AG04449 (cell line): ENCODE data around the gene PLCB1.

ENCODE experiments used
- CTCF ChIA-PET: fragments of 350-600 bp; formaldehyde crosslinking; extraction: SDS; loops from one replicate; lab custom pipeline; 2021; ENCODE audit warnings: antibody characterized with exemption; lab: Yijun Ruan, JAX
- POLR2A ChIA-PET: fragments of 400-600, 350-600 bp; formaldehyde crosslinking; extraction: SDS; loops from one replicate; lab custom pipeline; 2020; ENCODE audit warnings: antibody characterized with exemption, inconsistent platforms; lab: Yijun Ruan, JAX
- DNase-seq: peaks from one replicate; pipeline ENCODE4 v3.0.0-alpha.2; 2010; ENCODE audit warnings: low read depth, low spot score
- H3K4me3 ChIP-seq: 2 replicates; pipeline ENCODE4 v1.5.1; 2011; ENCODE audit warnings: low read depth, mild to moderate bottlenecking, control low read depth, low read length
- CTCF ChIP-seq: IDR thresholded peaks from one replicate; pipeline ENCODE4 v1.5.1; 2011; ENCODE audit warnings: mild to moderate bottlenecking, moderate library complexity, low read length, control low read depth, inconsistent platforms; ENCODE audit not compliant: insufficient read depth; ENCODE audit errors: missing control alignments

Gene PLCB1

GRCh38 chr20:8535403-8536261 is 403.6 kb downstream of the PLCB1 start:
- ChIA-PET CTCF (interaction anchor here (0.7 to 3.0 kb wide), 18 partner anchors 11 to 599 kb away, joined by 3 to 22 read pairs (median 3); no protein-coding TSS in a partner anchor), POLR2A (no interaction called here)
- peak; percentile 47 for TF ChIP-seq CTCF
- no peak overlapping the region for H3K4me3 ChIP-seq
- DNase-seq: no peak

- POLR2A ChIA-PET: no interaction called here
- CTCF ChIA-PET: interaction anchor here (0.7 to 3.0 kb wide), 13 partner anchors 10 to 490 kb away, joined by 3 to 22 read pairs (median 3); no protein-coding TSS in a partner anchor
These were observed 404.2 kb downstream of the PLCB1 start for GRCh38 chr20:8536262-8536618.

DNA sequence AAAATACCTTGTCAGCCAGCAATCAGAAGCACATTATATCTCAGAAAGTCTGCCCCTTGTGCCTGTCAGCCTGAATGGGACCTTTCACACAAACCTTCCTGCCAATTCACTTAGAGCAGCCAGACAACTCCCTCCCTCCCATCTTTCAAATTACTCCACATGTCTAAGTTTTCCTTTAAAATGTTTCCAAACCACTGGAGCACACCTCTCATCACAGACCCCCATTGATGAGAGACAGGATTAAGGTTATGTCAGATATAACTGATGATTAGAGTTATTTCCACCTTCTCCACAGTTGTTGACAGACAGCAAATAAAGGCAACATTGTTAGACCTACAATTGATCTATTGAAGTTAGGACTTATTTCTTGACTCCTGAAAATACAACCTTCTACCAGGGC is 408.4 kb downstream of the PLCB1 start:
- no peak for TF ChIP-seq CTCF
- CTCF ChIA-PET: no interaction called here

More at GRCh38 chr20:8536262-8536618, 404.2 kb downstream of the PLCB1 start:
- H3K4me3 ChIP-seq: no peak overlapping the region
- no peak for DNase-seq
- no peak for TF ChIP-seq CTCF

DNA sequence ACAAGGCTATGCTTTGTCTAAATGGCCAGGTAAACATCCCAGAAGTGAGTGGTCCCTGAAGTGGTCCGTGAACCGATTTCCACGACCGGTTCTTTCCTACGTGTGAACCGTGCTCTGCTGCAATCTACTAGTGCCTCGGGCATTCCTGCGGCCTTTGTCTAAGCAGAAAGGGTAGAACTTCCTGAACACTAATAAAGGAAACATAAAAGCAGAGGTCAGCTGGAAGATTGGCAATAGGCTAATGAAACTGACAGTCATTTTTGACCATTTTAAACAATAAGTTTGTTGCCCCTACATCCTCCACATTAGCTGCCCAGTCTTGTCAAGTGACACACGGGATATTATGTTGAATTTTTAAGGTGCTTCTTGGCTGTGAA is 410.0 kb downstream of the PLCB1 start:
- CTCF ChIA-PET: interaction anchor here (1.4 to 2.4 kb wide), 2 partner anchors 154 to 180 kb away, joined by 3 to 15 read pairs; no protein-coding TSS in a partner anchor

More for the DNA sequence above, 408.4 kb downstream of the PLCB1 start:
- H3K4me3 ChIP-seq: no peak overlapping the region
- POLR2A ChIA-PET: no interaction called here
- DNase-seq: no peak

DNA sequence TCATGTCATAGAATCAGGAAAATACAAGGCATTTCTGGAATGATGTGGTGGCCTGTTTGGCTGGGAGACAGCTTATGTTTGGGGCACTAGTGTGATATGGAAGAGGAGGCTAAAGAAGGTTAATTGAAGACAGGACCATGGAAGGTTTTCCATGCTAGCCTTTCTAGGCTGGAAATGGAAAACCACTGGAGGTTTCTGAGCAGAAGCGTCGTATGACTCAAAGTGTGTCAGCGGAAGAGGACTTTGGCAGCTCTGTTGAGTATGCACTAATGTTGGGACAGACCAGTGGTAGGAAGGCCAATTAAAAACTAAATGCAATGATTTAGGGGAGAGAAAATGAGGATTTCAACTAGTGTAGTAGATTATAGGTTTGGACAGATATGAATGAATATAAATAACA is 413.1 kb downstream of the PLCB1 start:
- ChIA-PET POLR2A (interaction anchor here (0.7 kb wide), 1 partner anchor 299 kb away, joined by 3 read pairs; no protein-coding TSS in a partner anchor), CTCF (interaction anchor here (1.8 kb wide), 1 partner anchor 176 kb away, joined by 6 read pairs; no protein-coding TSS in a partner anchor)
- no peak for TF ChIP-seq CTCF
- no peak for DNase-seq
- H3K4me3 ChIP-seq: no peak overlapping the region

More for the DNA sequence above, 410.0 kb downstream of the PLCB1 start:
- no peak for TF ChIP-seq CTCF
- DNase-seq: no peak
- H3K4me3 ChIP-seq: no peak overlapping the region
- POLR2A ChIA-PET: no interaction called here

- TF ChIP-seq CTCF: no peak
- CTCF ChIA-PET: interaction anchor here (0.8 to 1.0 kb wide), 2 partner anchors 9 to 11 kb away, joined by 3 read pairs; no protein-coding TSS in a partner anchor
- DNase-seq: no peak
- POLR2A ChIA-PET: no interaction called here
- H3K4me3 ChIP-seq: no peak overlapping the region
These were observed 415.1 kb downstream of the PLCB1 start for GRCh38 chr20:8547035-8547650.
